Measurements from ENCODE around the gene RFX3.

RFX3 gene

DNA sequence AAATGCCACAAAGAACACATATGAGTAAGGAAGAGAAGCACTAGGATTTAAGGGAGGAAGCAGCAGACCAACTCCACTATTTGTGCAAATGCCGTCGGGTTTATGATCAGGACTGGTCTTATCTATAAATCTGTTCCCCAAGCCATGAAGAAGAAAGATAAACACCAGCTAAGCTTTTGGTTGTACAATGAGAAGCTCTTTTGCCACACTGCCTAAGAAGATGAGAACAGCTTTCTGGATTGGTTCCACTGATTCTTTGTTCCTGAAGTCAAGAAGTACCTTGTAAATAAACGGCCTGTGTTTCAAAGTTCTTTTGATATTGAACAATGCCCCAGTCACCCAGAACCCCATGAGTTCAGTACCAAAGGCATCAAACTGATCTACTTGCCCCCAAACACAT, 93.9 kb downstream of the RFX3 start:
- FAIRE-seq, result no peak

DNA sequence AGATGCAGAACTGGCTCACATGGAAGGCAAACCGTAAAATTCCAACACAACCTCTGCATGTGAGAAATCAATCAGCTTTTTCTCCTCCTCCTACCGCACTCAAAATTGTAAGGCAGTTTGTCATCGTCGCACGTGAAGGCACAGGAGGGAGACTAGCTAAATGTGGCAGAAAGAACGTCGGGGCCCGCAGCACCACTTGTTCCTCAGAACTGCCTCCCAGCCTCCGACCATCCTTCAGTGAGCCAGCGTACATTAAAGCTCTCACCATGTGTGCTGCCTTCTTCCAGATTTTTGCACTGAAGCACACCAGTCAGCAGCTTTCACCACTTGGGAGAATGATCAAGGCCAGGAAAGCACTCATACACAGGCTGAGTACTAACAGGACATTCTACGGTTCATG, 105.9 kb downstream of the RFX3 start:
- FAIRE-seq, result no peak

DNA sequence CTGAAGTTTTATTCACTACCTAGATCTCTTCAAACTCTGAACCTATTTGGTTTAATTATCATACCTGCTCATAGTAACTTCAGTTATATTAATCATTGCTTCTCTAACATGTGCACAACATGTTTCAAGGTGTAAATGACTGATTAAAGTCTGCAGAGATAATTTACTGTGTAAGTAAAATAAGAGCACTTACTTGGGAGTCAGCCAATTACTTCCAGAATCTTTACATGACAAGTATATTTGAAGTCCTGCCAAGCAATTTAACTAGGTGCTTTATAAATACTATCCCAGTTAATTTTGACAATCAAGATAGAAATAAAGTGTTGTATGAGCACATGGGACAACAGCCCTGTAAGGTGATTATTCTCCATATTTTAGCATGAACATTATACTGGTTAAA, 109.9 kb downstream of the RFX3 start:
- FAIRE-seq, result no peak

DNA sequence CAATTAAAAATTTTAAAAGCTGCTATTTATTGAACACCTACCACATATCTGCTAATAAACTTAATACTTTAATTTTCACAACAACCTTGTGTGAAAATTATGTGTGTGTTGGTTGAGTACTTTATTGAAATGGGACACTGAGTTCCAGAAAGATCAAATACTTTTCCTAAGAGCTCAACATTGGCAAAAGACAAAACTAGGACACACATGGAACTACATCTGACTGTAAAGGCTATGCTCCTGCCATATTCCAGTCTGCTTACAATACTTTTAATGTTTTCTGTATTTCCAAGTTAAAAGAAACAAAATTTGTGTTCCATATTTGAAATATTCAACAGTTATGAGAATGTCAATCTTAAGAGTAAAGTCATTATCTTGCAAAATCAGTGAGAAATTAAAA, 111.8 kb downstream of the RFX3 start:
- no peak for FAIRE-seq

DNA sequence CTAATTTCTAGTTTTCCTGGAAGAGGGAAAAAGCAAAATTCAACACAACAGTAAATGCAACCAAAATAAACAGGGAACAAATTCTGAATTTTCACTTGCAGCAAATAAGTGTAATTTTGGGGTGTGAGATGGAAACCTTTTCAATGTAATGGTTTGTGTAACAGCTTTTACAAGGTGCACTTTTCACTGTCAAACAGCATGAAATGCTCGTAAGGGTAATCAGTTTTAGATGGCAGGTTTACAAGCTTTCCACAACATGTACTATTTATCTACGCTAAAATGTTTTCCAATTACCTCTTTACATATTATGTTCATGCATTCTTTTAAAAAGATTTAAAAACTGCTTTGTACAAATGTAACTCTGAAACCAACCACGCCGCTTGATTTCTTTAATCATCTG, 115.3 kb downstream of the RFX3 start:
- no peak for FAIRE-seq

DNA sequence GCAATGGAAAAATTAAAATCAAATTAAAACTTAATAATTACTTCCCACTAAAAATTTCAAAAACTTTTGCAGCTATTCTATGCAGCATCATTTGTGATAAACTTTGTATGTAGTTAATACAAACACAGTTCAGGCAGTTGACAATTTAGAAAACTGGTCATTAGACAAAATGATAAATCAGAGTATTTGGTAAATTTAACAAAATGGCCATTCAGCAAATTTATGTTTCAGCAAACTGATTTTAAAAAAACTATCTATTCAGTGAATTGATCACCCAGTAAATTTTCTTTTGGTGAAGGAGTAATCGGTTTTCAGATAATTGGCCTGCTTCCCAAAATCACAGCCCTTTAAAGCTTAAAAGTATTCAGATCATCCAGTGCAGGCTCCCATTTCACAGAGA, 116.3 kb downstream of the RFX3 start:
- no peak for FAIRE-seq

DNA sequence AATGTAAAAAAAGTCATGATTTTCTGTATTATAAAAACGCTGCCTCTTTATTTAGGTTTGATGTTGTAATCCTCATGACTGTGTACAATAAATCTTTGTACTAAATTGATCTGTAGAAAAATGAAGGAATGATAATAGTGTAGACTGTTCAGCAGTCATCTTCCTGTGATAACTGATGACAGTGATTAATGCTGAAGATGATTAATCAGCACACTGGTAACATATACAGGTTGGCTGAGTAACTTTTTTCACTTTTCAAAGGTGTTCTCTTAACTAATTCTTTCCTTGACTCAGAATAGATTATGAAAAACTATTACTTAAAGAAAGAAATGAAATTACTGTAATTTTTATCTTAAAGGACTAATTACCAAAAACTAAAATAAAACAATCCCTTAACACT, 122.5 kb downstream of the RFX3 start:
- FAIRE-seq, result no peak

DNA sequence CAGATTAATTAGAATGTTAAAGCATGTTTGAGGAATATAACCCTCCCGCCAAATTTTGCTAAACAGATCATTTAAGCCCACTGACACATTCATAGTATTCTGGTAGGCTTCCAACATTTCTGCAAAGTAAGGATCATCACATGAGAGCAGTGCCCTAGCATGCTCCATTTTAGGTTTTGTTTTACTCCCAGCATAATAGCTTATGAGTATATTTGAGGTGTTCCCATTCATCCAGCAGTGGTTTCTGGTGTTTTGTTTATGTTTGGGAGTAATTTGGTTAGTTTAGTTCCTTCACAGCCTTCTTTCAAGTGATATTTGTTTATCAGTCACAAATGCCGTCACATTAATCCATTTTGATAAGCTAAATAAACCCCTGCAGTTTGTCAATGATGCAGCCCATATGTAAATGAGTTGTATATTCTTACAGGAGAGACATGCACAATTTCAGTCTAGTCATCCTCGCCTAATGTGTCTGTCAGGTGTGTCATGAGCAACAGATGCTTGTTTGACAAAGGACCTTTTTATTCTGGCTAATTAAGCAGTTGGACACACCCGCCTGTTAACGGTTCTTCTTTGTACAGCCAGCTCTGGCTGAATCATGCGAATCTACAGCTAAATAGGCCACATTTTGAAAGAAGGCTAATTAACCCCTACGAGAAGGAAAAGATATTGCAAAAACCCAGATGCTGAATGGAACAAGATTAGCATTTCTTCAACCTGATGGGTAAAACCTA, 124.4 kb downstream of the RFX3 start:
- FAIRE-seq, result no peak

DNA sequence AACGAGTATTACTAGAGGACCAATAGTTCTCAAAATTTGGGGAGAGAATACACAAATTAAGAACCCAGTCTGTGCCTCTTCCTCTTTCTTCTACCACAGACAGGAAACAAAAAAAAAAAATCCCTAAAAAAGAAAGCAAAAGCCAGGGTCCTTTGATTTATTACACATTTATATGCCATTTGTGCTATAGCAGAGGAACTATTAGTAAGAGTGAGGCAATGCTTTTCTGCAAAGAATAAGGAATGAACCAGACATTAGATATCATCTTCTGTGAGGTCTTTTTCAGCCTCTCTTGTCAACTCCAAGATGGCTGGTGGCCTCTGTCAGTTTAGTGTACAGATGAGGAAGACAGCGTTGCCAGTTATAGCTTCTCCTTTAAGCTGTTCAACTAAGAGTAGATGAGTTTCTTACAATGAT, 127.6 kb downstream of the RFX3 start:
- no peak for FAIRE-seq

DNA sequence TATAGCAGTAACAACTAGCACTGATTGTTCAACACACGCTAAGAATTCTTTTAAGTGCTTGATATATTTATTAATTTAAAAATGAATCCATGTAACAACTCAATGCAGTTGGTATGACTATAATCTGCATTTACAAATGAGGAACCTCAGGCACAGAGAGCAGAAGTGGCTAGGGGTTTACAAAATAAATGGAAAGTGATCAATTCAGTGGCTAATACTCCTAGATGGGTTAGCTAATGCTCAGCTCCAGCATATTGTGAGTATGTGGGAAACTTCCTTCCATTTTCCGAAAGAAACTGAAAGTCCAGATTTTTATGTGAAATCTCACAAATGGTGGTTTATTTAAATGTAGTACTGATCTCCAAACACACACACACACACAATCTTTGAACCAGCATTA, 128.0 kb downstream of the RFX3 start:
- FAIRE-seq, result no peak

DNA sequence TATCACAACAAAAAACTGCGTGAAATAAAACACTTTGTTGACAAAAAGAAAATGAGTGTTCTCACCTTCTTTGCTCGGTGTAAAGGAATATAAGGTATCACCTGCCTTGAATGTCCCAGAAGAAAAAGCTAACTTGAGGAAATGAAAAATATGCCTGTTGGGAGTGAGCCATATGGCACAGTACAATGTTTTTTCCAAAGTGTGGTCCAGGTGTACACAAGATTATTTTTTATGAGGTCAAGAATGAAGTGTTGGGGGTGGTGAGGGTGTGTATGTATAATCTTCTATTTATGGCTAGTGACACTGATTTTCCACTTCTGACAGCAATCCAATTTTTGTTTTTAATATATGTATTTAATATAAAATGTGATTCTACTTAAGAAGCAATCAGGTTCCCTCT, 134.4 kb downstream of the RFX3 start:
- no peak for FAIRE-seq

DNA sequence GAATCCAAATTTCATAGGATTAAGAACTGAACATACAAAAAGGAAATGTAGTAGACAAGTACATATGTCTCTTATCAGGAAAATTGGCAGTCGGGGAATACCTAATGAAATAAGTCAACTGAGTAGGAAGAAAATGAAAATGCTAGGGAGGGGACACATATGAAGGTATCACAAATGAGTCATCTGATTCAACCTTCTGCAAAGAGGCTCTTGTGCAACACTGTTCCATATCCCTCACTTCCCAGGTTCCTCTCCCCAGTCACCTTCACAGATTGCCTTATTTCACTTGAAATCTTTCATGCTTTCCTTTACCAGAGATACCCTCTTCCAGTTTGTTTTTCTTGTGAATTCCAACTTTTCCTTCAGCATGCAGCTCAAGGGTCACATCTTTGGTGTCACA, 139.0 kb downstream of the RFX3 start:
- FAIRE-seq, result no peak

DNA sequence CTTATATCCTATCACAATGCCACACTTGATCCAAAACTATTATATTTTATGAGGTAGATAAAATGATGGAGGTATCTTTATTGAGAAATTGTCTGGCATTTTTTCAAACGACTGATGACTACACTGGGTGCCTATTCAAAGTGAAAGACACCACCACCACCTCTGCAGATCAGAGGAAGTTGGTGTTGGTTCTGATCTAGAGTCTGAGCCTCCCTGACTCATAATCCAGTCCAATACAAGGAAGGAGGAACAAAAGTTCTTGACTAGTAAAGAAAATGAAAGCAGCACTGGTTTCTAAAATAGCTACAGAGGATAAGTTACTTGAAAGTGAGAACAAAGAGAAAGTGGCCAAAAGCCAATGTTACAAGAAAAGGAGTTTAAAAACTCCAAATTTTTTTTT, 139.9 kb downstream of the RFX3 start:
- no peak for FAIRE-seq

DNA sequence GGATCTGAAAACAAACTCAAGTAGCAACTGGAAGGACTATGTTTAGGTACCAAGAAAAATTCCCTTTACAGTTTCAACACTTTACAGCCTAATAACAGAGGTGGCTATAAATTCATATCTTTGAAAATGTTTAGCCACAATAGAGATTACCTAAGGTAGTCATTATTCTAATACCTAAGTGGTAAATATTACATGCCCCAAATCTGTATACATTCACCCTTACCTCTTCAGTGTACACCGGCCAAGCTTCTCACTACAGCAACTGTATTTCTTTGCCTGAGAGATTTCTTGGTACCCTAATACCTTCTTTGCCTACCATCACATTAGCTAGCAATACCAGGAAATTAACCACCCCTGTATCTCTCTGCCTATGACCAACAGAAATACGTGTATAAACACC, 154.0 kb downstream of the RFX3 start:
- FAIRE-seq, result no peak

DNA sequence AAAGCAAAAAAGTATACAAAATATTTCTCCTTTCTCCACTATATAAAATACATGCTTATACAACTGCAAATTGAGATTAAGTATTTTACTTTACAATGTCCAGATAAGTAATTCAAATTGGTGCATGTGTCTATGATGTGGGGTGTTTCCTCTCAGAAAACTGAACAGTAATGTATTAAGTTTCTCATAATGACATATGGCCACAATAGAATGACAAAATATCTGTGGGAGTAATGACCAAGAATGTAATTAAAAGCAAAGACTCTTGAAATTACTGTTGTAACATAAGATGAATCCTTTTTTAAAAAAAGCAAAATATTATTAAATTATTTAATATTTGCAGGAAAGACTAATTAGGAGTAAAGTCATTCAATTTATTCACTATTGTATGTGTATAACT, 155.1 kb downstream of the RFX3 start:
- FAIRE-seq, result no peak

DNA sequence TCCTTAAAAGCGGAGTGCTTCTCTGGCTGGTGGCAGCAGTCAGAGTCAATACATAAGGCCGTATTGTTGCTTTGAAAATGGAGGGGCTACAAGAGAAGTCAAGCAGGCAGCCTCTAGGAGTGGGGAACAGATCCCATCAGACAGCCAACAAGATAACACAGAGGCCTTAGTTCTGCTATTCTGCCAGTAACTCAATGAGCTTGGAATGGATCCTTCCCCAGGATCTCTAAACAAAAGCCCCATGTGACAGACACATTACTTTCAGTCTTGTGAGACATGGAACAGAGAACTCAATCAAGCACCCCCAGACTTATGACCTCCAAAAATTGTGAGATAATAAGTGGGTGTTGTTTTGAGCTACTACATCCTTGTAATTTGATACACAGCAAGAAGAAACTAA, 158.6 kb downstream of the RFX3 start:
- FAIRE-seq, result no peak

DNA sequence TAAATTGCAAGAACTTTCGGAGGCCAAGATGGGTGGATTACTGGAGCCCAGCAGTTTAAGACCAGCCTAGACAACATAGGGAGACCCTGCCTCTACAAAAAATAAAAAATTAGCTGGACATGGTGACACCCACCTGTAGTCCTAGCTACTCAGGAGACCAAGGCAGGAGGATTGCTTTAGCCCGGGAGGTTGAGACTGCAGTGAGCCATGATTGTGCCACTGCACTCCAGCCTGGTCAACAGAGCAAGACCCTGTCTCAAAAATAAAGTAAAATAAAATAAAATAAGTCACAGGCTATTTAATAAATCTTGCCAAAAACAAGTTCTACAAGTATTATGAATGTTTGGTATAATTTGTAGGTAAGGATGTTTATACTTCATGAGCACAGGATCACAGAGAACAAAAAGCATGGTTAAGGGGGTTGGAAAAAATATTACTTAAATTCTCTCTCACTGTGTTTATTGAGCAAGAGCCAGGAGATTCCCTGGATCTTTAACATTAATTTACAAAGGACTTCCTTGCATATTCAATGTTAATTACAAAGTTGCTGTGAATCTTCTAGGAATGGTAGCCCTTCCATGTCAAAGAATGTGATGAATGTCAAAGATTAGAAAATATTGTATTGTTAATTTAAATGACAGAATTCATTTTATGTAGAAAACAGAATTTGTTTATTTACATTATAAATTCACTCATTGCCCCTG, 164.0 kb downstream of the RFX3 start:
- no peak for FAIRE-seq

DNA sequence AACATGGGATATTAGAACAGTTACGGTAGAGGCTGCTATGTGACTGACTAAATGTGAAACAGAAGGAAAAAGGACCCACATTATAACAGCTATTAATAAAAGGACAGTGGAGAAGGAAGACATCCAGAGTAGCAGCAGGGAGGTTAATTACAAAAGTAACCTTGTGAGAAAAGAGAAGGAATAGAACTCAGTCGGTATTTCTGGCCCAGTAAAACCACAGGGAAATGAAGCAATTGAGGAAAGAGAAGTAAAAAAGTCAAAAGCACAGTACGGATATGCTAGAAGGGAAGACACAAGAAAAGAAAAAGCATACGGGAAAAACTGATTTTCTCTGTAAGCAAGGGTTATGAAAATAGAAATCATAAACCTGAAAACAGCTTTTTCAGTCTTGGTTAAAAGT, 164.7 kb downstream of the RFX3 start:
- FAIRE-seq, result no peak

DNA sequence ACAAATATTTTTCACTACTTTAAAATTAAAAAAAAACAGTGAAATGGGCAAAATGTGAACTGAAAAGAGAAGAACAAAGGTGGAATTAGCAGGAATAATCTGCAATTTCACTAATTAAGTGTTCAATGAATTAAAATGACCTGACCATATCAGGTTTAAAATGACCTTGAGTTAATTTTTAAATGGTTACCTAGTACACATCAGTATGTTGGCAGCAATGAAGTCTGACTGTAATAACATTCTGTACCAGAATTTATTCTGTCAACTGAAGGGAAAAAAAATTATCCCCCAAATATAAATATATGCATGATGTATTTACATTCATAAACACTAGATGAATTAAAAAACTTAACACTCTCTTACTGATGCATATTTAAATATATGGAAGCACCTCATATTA, 165.6 kb downstream of the RFX3 start:
- FAIRE-seq, result no peak

DNA sequence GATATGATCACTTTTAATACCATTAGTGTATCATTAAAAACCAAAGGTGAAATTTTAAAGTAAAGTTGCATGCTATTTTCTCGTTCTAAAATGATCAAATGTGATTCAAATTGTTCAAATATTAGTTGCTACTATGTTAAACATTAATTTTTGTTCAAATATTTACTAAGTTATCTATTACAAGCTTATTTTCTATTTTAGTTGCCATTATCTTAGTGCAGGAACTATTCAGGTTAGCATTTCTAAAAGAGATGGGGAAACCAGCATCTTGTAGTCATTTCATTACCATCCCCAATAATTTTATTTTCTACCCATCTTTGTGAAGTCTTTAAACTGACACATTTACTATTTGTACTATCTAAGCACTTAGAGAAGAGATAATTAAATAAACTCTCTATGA, 166.0 kb downstream of the RFX3 start:
- FAIRE-seq, result no peak

DNA sequence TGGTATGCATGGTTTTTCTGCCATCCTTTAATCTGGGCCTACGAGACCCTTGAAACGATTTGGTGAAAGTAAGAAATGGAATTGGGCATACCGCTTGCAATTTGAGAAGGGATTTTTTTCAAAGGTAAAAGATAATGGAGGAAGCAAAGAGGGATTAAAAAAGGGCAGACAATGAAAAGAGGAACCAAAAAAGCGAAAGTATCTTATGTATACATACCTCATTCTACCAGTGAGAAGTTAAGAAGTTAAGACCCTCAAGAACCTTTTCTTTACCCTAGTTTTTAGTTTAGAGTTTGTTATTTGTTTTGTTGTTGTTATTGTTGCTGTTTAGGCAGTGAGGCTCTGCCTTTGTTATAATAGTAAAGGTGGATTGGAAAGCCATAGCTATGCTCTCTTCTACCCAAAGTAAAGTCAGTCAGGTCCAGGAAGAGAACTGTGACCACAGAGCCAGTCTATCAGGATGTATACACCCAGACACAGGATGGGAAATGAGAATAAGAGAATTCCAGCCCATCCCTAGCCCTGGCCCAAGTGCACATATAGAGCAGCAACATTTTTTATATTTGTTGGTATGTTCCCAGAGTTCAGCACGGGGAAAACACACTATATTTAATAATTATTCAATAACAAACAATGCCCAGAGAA, 166.6 kb downstream of the RFX3 start:
- no peak for FAIRE-seq

DNA sequence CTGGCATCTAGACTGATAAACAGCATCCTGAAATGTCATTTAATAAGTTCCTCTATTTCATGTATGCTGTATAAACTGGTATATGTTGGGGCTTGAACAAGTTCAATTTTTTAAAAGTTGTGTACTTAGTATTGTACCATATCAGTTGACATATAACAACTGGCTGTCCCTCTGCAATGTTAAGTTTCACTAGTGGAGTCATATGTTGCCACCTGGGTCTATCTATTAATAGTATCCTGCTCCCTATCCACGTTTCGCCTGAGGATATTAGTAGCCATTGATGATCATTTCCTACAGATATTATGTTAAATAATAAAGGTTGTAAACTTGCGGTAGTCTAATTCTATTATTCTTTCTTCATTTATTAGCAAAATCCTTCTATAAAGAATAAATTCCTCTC, 177.6 kb downstream of the RFX3 start:
- FAIRE-seq, result no peak

DNA sequence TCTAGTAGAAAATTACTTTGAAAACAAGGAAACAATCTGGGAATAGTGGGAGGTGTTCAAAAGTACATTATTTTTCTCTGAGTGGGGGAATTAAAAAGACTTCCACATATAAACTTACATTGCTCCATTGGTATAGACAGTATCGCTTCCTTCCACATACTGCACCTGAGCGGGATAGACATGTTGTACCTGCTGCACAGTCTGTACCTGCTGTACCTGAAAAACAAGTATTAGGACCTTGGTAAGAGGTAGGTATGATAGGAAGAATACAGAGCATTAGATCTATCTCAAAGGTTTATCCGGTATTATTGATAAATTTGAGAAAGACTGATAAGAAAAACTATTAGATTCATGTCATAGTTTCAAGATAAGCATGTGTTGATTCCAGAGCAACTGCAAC, 179.3 kb downstream of the RFX3 start:
- no peak for FAIRE-seq

DNA sequence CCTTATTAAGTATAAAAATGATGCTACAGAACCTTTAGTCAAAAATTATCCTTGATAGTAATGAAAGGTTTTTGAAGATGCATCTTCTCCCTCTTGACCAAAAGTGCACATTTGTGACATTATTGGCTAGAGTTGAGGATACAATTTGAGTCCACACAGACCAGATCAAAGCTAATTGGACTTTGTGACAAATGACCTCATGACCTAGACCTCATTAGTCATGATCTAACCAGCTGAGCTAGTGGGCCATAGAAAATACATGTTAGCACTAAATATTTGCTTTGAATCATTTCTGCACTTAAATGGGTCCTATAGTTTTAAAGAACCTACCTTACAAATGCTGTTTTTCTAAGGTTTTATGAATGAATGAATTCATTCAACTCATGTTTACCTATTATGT, 182.1 kb downstream of the RFX3 start:
- FAIRE-seq, result no peak

All from TTC549 (cell line).